ENCODE data around the gene HCAR2.

DNA sequence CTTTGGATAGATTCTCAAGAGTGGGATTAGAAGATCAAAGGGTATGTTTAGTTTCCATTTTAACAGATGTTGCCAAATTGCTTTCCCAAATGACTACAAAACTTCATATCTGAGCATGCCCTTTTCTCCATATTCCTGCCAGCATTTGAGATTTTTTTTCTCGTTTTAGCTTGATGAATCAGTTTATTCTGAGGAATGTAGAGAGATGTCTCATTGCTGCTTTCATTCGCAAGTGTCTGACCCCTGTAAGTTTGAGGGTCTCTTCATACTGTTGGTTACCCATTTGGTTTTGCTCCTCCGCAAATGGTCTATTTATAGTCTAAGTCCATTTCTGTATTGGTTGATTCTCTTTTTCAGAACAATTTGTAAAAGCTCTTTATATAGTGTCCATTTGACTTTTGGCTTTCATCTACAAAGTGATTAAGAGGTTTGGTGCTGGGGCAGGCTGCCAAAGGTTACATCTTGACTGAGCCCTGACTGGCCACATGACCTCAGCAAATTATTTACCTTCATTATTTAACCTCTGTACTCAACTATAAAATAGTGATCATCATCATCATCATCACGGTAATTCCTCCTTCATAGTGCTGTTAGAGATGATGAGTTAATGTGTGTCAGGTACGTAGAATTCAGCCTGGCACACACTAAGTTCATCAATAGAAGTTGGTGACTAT lies 33.6 kb downstream of the HCAR2 start:
- TF ChIP-seq, protein P1, sequence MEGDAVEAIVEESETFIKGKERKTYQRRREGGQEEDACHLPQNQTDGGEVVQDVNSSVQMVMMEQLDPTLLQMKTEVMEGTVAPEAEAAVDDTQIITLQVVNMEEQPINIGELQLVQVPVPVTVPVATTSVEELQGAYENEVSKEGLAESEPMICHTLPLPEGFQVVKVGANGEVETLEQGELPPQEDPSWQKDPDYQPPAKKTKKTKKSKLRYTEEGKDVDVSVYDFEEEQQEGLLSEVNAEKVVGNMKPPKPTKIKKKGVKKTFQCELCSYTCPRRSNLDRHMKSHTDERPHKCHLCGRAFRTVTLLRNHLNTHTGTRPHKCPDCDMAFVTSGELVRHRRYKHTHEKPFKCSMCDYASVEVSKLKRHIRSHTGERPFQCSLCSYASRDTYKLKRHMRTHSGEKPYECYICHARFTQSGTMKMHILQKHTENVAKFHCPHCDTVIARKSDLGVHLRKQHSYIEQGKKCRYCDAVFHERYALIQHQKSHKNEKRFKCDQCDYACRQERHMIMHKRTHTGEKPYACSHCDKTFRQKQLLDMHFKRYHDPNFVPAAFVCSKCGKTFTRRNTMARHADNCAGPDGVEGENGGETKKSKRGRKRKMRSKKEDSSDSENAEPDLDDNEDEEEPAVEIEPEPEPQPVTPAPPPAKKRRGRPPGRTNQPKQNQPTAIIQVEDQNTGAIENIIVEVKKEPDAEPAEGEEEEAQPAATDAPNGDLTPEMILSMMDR (conservative IDR thresholded peaks at IDR 0.05): no peak
- no peak for TF ChIP-seq EZH2 (IDR thresholded peaks at IDR 0.05; ENCODE audit: low read depth)
